ENCODE data around the gene MUTYH. TPM values are rescaled to one million over a fixed set of nuclear protein-coding genes. Genes with fewer than 3 reads are reported as not detected.

The MUTYH gene
- total RNA-seq, 1 donor from 2014 or later: 11.8 TPM

- no peak for DNase-seq (ENCODE audit: low spot score)
- ATAC-seq: no peak
Observed at GRCh38 chr1:45282351-45282750, 57.9 kb downstream of the MUTYH start.

Other genes starting within 250 kb of the MUTYH start
- 0.33 TPM for gene ZSWIM5, start 133.8 kb downstream of the MUTYH start, total RNA-seq
- gene HPDL, start 13.5 kb downstream of the MUTYH start, total RNA-seq: not detected
- gene TOE1, start 270 bp downstream of the MUTYH start, total RNA-seq: 4.3 TPM
- gene TESK2, start 150.7 kb upstream of the MUTYH start, total RNA-seq: 7.0 TPM
- gene CCDC163, start 159.6 kb upstream of the MUTYH start, total RNA-seq: 2.1 TPM
- gene MMACHC, start 159.9 kb upstream of the MUTYH start, total RNA-seq: 32.3 TPM
- 320 TPM for gene PRDX1, start 181.4 kb upstream of the MUTYH start, total RNA-seq
- 310 TPM for gene AKR1A1, start 210.4 kb upstream of the MUTYH start, total RNA-seq
- gene NASP, start 243.6 kb upstream of the MUTYH start, total RNA-seq: 28.2 TPM